NCI-H748 treated with DMSO at 0.1 percent for 48 hours (cell line): ENCODE data around the gene EHD4.

ENCODE experiments used
- DNase-seq: peaks from one replicate; lab custom pipeline; 2025; lab: John Stamatoyannopoulos, UW

EHD4 gene

DNA sequence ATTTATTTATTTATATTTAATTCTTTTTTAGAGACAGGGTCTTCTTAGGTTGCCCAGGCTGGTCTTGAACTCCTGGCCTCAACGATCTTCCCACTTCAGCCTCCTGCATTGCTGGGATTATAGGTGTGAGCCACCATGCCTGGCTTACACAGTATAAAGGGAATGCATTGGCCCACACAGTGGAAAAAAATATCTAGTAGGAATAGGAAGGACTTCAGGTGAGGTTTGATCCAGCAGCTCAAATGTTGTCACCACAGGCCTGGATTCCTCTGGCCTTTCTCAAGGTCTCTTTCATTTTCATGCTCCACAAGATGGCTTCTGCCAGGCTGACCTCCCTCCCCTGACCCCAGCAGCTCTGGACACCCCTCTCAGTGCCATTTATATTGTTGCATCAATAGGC lies 76.4 kb downstream of the EHD4 start:
- DNase-seq, result no peak

DNA sequence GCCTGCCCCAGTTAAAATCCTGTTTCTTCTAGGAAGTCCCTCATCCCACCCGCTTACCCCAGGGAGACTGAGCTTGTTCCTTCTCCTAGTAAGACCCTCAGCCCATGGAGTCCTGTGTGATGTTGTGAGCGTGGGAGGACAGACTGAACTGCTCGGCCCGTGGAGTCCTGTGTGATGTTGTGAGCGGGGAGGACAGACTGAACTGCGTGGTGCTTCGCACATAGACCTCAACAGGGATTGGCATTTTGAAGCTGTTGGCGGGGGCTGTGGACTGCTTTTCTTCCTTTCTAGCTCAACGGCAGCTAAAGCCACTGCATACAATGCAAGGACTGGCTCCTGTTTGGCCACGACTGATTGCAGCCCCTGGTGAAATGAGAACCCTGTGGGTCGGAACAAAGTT lies 76.9 kb downstream of the EHD4 start:
- no peak for DNase-seq

DNA sequence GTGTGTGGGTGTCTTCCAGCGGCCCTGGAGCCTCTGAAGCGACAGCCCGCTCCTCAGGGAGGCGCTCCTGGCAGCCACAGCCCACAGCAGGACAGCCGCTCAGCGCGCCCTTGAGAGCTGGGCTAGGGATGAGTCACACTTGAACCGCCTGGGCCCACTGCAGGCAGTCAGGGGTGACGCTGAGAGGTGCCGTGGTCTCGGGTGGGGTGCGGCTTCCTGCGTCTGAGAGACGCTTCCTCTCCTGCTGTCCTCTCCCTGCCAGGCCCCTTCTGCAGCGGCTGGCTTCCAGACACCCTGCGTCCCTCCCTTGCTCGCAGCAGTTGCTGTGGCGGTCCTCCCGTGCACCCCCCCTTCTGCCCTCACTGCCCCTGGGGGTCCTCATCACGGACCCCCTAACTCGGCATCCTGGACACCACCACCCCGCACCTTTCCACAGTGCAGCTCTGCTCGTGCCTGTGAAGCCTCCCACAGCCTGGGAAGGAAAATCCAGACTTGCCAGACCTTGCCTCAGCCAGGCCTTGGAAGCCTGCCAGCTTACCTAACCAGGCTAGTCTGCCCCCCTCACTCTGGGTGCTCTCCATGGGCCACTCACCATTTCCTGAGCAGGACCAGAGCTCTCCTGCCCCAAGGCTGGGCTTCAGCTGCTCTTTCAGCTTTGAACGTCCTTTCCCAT lies 77.4 kb downstream of the EHD4 start:
- DNase-seq, result no peak

DNA sequence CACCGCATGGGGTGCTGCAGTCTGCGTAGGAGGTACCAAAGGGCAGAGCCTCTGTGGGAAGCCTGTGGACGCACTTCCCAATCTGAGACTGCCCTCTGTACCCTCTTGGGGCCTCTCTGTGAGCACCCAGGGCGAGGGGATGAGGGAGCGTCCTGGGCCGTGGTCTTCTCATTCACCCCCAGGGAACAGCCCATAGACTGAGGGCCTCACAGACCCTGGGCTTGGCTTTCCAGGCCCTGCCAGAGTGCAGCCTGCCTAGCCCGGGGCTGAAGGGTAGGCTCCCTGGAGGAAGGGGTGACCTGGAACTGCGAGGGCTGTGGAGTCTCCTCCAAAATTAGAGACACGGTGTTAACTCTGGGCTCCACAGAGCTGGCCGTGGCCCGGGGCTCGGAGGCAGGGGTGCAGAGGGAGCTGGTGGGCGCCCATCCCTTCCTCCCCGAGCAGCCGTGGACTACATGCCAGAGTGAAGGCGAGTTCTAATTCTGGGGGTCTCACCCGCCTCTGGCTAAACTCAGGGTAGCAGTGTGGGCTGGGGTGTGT lies 78.0 kb downstream of the EHD4 start:
- DNase-seq, result no peak

DNA sequence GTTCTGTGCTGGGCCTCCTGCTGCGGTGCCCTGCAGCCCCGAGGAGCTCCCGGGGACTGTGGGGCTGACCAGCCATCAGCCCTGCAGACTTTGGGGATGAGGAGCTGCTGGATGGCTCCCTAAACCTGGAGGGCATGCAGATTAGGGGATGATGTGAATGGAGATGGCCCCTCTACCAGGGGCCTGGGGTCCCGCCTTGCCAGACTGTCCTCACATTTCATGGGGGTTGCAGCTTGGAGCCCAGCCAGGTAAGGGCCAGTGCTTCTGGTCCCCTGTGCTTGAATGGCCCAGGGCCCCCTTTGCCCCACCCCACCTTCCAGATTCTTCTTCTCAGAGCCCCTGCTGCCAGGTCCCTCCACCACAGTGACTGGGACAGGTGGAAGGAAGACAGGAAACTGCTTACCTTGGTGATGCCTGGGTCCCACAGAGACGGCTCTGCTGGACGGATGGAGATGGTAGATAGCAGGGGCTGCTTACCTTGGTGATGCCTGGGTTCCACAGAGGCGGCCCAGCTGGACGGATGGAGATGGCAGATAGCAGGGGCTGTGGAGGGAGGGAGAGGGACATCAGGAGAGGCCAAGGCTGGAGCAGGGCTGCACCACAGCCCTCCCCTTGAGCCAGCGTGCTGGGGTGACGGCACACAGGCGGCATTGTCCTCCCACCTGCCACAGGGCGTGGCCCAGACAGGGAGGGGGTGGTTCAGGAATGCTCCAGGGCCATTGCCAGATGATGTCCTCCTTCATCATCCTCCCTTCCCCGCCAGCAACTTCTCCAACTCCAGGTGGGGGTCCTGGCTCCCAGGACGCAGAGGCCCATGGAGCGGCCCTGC lies 78.7 kb downstream of the EHD4 start, which contains the start of gene SPTBN5:
Gene SPTBN5, minus strand, starts transcription at position 632 of the 829 bp plus-strand sequence. Its CDS starts 556 bp downstream, at position 76.
- no peak for DNase-seq

DNA sequence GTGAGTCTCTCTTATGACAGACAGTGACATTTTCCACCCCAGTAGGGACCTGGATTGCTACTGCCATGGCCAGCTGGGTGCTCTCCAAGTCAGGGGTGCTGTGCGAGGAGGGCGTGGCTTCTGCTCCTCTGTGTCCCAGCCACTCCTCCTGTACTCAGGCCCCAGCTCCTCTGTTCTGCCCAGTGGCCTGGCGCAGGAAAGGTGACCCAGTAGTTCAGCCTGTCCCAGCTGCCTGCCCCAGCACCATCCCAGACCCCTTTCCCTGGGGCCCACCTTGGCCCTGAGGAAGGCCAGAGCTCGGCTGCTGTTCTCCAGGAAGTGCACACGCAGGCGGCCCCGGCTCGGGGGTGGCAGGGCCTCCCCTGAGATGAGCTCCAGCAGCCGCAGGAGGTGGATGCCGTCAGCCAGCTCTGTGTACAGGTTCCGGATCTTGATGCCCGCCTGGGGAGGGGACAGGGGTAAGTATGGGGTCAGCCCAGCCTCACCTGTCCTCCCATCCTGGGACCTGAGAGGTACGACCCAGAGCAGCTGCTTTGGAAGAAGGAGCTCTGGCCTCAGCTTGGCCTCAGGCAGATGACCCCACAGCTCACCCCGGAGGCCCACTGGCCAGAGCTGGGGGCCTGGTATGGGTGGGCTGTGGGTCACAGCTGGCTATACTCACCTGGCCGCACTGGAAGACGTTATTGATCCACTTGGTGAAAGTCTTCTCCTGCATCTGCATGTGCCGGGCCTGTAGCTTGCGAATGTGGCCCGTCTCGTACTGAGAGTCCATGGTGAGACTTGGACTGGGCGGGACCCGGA lies 79.5 kb downstream of the EHD4 start:
- DNase-seq, result no peak

DNA sequence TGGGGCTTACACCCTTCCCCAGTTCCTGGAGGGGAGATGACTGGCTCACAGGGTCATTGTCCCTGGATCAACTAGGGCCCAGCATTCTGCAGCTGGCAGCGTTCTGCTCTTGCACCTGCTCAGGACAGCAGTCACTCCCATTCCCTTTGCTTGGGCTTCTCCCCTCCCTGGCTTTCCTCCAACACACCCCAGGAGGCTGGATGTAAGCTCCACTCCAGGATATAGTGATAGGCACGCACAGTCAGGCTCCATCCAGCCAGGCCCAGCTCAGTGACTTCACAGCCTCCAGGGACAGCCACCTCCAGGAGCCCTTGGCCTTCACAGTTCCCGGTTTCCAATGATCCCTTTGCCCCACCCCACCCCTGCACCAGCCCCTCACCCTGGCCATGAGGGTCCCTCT lies 80.4 kb downstream of the EHD4 start:
- DNase-seq, result no peak

DNA sequence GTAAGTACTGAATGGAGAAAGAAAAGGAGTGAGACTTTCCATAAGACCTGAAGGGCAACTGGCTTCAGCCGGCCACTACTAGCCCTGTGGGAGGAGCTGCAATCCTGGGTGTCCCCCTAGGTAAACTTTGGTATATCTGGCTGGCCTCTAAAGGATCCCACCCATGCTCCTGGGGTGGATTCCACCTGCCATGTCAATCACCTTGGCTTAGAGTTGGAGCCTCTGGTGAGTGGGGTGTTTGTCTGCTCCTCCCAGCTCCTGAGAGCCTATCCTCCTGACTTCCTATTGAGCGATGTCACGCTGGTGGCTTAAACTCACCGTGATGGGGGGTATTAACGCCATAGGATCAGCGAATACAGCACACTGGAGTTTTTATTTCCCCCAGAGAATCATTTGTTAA lies 81.1 kb downstream of the EHD4 start:
- DNase-seq, result no peak

DNA sequence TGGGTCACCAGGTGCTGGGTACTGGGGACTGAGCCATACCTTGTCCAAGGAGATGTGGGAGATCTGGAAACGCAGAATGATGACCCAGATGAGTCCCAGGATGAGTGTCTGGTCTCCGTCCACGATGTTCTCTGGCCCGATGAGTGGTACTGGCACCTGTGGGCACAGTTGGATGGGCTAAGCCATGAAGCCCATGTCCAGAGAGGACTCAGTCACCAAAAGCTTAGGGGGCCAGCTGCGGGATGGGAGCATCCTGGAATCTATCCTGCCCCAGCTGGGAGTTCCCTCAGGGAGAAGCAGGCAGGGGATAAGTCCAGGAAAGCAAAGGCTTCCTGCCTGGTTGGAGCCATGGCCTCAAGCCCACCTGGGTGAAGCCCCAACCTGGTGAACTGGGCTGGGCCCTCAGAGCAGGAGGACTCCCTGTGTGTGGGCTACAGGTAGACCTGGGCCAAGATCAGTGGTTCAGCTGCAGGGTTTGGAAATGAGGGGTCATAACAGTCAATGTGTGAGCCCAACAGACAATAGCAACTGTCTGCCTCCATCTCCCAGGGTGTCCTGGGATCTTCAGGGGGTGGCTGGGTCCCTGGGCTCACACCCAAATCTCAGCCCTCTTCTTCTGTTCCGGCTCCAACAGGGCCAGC lies 82.2 kb downstream of the EHD4 start:
- no peak for DNase-seq

DNA sequence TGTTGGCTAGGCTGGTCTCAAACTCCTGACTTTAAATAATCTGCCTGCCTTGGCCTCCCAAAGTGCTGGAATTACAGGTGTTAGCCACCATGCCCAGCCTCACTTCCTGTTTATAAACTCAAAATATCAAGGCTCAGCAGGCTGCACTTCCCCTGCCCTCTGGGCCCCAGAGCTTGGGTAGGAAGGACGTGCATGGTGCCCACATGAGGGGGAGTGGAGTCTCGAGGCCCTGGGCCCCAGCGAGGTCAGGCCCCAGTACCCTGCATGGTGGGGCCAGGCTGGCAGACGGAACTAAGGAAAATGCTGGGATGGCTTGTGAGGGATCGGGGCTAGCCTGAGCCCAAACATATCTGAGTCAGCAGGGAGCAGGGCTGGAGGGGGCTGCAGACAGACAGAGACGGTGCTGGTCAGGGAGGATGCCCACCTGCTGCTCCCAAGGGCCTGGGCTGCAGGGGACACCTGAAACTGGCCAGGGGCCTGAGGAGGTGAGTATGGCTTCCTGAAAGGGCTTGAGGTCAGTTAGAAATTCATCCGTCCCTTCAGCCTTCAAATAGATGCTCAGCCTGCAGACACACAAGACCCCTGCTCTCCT lies 83.6 kb downstream of the EHD4 start:
- DNase-seq, result no peak

DNA sequence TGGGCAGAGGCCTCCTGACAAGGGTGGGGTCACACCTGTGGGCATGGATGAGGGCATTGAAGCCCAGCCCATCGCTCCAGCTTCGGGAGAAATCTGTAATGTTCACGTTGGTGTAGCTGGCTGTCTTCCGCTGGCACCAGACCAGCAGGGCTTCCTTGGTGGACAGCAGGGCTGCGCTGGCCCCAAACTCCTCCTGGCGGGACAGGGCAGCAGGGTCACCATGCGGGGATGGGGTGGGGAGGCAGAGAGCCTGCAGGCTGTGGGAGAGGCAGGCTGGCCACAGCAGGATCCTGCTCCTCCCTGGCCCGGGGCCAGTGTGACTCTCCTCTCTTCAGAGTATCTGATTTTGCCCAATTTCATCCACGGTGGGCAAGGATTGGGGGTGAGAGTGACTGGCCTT lies 84.5 kb downstream of the EHD4 start:
- DNase-seq, result no peak

DNA sequence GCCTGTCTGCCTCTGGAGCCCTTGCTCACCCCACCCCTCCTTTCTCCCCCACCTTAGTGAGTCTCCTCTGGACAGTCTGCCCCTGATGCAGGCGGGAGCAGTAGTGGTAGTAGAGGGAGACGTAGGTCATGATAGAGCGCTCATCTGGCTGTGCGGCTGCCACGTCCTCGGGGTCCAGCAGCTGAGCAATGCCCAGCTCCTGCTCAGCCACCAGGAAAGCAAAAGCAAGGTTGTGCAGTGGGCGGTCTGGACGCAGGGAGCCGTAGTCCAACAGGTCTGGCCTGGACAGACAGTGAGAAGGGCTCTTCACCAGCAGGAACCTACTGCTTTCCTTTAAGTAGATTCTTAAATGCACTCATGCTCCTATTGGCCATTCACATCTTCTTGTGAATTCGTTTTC lies 85.2 kb downstream of the EHD4 start:
- no peak for DNase-seq

DNA sequence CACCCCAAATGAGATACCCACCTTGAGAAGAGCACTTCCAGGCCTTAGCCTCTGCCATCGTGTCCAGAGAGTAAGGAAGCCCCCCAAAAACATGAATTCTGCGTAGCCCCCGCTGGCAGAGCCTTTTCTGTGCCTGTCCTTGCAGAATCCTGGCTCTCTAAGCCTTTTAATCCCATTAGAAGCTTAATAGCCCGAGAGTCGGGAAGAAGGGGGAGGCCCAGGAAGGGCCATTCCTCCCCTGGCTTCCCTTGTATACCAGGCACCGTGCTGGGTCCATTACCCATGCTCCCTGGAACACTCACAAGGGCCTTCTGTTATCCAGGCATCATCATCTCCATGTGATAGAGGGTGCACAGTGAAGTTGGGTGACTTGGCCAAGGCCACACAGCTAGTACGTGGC lies 85.6 kb downstream of the EHD4 start:
- no peak for DNase-seq

DNA sequence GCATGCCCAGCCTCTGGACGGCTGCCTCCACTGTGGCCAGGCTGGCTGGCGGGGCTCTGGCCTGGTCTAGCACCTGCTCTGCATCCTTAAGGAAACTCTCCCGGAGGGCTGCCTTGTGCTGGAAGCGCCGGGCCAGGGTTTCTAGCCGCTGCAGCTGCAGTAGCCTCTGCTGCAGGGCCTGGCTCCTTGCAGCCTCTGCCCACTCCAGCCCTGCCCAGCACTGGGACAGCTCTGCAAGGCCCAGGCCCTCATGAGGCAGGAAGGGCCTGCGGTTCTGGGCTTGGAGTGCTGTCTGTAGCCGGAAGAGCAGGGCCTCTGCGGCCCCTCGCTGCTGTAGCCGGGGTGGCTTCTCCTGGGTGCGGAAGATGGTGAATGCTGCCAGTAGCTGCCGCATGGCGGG lies 86.5 kb downstream of the EHD4 start:
- DNase-seq, result no peak

DNA sequence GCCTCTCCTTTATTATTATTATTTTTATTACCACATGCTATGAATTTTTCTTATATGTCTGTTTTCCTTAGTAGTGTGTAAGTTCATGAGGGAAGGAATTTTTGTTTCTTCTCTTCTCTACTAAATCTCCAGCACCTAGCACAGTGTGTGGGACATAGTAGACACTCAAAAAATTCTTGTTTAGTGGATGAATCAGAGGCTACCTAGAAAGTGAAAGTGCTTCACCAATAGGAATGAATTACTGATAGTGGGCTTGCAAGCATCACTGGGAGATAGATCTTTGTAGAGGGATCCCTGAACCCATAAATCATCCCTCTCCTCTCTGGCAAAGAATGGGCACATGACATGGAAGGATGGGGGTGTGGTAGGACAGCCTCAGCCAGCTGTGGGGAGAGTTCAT lies 87.0 kb downstream of the EHD4 start:
- DNase-seq, result no peak

DNA sequence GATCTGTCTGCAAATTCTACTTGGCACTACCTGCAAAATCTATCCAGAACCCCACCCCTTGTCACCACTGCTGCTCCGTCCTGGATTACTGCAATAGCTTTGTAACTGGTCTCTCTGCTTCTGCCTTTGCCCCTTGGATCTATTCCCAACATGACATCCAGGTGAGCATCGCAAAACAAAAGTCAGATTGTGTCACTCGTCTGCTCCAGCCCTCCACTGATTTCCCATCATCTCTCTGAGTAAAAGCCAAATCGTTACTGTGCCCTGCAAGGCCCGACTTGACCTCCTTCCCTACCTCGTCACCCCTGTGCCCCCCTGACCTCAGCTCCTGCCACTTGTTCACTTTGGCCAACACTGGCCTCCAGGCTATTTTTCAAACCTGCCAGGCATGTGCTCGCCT lies 87.9 kb downstream of the EHD4 start:
- no peak for DNase-seq

DNA sequence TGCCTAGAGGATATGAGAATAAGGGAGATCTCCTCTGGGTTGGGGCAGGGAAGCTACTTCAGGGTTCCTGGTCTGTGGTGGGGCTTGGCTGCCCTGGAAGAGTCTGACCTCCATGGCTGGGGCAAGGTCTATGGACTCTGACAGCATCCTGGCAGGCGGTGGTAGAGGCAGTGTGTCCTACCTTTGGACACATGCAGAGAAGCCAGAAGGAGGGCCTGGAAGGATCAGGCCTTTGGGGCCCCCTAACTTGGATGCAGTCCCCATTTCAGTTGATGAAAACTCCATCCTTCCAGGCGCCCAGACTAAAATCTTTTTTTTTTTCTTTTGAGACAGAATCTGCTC lies 88.9 kb downstream of the EHD4 start:
- no peak for DNase-seq

DNA sequence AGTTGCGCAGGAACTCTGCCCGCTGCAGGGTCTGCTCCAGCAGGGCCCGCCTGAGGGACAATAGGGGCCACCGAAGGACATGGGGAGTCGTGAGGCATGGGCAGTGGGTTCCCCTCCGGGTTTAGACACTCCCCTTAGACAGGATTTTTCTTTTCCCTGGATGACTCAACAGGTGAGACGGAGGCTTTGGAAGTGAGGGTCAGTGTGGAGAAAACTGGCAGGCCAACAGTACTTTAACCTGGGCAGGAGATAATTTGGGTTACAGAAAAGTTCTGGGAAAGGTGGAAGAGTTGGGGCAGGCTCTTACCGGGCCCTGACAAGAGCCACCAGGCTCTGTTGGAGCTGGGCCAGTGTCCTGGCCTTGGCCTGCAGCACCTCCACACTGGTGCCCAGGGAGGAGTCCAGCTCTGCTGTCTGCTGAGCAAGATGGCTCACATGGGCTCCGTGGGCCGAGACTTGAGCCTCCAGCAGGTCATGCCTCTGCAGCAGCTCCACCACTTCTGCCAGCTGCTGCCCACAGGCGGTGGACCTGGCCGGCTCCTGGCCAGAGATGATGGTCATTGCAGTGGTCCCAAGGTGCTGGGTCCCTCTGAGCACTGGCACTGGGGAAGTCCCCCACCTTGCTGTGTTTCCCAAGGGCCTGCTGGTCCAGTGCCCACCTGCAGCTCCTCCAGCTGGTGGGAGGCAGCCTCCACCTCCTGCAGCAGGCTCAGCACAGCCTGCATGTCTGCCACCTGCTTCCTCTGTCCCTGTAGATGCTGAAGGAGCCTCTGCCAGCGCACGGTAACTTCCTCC lies 89.5 kb downstream of the EHD4 start:
- no peak for DNase-seq

DNA sequence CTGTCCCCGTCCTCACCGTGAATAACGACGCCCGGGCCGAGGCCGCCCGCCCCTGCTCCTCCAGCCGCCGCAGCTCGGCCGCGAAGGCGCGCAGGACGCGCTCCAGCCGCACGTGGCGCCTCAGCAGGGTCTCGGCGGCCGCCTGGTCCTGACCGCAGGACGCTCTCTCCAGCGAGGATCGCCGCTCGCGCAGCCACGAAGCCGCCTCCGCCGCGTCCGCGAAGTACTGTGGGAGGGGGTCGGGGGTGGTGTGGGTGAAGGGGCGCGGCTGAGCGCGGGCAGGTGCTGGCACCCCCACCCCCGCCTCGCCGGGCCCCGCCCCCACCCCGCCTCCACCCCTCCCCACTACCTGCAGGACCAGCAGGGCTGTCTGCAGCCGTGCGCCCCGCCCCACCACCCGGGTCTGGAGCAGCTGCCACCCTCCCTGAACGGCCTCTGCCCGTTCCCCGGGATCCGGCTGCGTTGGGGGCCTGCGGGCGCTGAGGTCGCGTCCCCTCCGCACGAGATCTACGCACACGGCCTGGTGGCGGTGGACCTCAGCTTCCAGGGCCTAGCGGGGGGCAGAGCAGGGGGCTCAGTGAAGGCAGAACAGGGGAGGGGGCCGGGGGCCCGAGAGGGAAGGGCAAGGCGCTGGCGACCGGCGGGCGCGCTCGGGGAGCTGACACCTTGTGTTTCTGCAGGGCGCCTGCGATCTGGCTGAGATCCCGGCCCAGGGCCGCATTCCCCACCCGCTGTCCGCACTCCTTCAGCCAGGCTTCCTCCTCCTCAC lies 90.3 kb downstream of the EHD4 start:
- DNase-seq, result no peak

DNA sequence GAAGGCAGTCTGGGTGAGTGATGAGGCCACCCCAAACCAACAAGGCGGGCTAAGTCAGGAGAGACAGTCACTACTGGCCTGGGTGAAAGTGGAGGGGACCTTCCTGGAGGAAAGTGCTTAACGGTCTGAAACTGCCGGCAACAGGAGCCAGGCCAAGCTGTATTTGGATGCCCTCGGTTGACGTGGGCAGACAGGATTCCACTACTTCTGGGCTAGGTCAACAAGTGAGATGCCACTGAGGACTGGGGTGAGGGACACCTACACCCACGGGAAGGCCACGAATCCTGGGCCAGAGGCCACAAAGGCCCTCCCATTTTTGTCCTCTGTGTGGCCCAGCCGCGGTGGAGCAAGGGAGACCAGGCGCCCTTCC lies 90.8 kb downstream of the EHD4 start:
- no peak for DNase-seq
